ENCODE results near the gene ANKRD49.
"Not testable (repeated sequence)": the region's sequence is repeated elsewhere in the genome, so short reads cannot be mapped to it uniquely, and the experiment has no call there.

Gene ANKRD49

GRCh38 chr11:94501522-94501921 is 7.7 kb downstream of the ANKRD49 start:
- TF ChIP-seq, protein P1, sequence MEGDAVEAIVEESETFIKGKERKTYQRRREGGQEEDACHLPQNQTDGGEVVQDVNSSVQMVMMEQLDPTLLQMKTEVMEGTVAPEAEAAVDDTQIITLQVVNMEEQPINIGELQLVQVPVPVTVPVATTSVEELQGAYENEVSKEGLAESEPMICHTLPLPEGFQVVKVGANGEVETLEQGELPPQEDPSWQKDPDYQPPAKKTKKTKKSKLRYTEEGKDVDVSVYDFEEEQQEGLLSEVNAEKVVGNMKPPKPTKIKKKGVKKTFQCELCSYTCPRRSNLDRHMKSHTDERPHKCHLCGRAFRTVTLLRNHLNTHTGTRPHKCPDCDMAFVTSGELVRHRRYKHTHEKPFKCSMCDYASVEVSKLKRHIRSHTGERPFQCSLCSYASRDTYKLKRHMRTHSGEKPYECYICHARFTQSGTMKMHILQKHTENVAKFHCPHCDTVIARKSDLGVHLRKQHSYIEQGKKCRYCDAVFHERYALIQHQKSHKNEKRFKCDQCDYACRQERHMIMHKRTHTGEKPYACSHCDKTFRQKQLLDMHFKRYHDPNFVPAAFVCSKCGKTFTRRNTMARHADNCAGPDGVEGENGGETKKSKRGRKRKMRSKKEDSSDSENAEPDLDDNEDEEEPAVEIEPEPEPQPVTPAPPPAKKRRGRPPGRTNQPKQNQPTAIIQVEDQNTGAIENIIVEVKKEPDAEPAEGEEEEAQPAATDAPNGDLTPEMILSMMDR (IDR thresholded peaks at IDR 0.05; ENCODE audit: low read depth, low read length, missing control alignments): no peak
- DNase-seq (ENCODE audit: extremely low read depth, low read depth): no peak
- H3K4me3 ChIP-seq (replicated peaks; ENCODE audit: low read depth, low read length): no peak overlapping the region

- no peak overlapping the region for H3K4me3 ChIP-seq (replicated peaks; ENCODE audit: low read depth, low read length)
- TF ChIP-seq, protein P1 (IDR thresholded peaks at IDR 0.05; ENCODE audit: low read depth, low read length, missing control alignments): peak; percentile 49
- DNase-seq (ENCODE audit: extremely low read depth, low read depth): no peak
Measured at GRCh38 chr11:94504689-94505293, 11.0 kb downstream of the ANKRD49 start.

- DNase-seq (ENCODE audit: extremely low read depth, low read depth); H3K4me3 ChIP-seq (replicated peaks; ENCODE audit: low read depth, low read length): not testable (repeated sequence)
Measured at GRCh38 chr11:94506513-94506912, 12.7 kb downstream of the ANKRD49 start.

- TF ChIP-seq, protein P1 (IDR thresholded peaks at IDR 0.05; ENCODE audit: low read depth, low read length, missing control alignments): no peak
- H3K4me3 ChIP-seq (replicated peaks; ENCODE audit: low read depth, low read length): no peak overlapping the region
- DNase-seq (ENCODE audit: extremely low read depth, low read depth): no peak
Measured at GRCh38 chr11:94507485-94507884, 13.7 kb downstream of the ANKRD49 start.

DNA sequence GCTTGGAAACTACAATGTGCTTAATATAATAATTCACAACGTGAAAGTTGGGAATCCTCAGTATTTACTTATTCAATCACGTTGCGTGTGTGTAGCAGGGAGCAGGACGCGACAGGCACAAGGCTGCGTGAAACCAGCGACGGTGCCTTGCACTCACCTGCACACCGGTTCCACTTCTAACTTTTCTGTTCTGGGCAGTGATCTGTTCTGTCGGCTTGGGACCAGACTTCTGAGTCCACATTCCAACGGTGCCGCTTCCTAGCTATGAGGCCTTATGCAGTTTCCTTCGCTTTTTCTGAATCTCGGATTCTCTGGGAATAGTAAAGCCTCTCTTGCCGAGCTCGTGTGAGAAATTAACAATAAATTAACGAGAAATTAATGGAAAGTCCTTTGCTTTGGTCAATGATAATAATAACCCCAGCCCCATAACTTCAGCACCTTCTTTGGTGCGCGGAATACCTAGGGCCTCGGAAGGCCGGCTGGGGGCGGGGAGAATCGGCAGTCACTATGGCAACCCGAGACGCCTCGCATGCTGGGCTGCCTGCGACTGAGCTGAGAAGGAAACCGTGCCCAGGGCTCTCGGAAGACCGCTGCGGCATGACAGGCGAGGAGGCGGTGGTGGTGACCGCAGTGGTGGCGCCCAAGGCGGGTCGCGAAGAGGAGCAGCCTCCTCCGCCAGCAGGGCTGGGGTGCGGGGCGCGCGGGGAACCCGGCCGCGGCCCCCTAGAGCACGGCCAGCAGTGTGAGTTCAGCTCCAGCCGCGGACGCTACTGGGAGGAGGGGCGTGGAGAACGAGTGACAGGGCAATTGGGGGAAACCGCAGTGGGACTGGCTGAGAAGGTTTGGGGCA is 18.4 kb downstream of the ANKRD49 start, which contains the start of gene C11orf97:
C11orf97 (plus strand) TSS at position 530 of the 850 bp plus-strand sequence; CDS start at position 598, 68 bp downstream.
- peak within 1 kb of the TSS; percentile 44 for H3K4me3 ChIP-seq (replicated peaks; ENCODE audit: low read depth, low read length)
- DNase-seq (ENCODE audit: extremely low read depth, low read depth): no peak
- TF ChIP-seq, protein P1 (IDR thresholded peaks at IDR 0.05; ENCODE audit: low read depth, low read length, missing control alignments): no peak

- DNase-seq (ENCODE audit: extremely low read depth, low read depth): no peak
- H3K4me3 ChIP-seq (replicated peaks; ENCODE audit: low read depth, low read length): no peak overlapping the region
- TF ChIP-seq, protein P1 (IDR thresholded peaks at IDR 0.05; ENCODE audit: low read depth, low read length, missing control alignments): no peak
Measured at GRCh38 chr11:94513091-94513490, 19.3 kb downstream of the ANKRD49 start.

GRCh38 chr11:94515398-94515797 is 21.6 kb downstream of the ANKRD49 start:
- H3K4me3 ChIP-seq (replicated peaks; ENCODE audit: low read depth, low read length): no peak overlapping the region
- DNase-seq (ENCODE audit: extremely low read depth, low read depth): no peak
- TF ChIP-seq, protein P1 (IDR thresholded peaks at IDR 0.05; ENCODE audit: low read depth, low read length, missing control alignments): no peak
